GM10847 (cell line): Measurements from ENCODE around the gene SYNE1.

Experiments
- POLR2A ChIP-seq: IDR thresholded peaks from 2 replicates; pipeline ENCODE4 v1.6.1; 2011; ENCODE audit not compliant: insufficient read length; ENCODE audit errors: extremely low read depth

Gene SYNE1

GRCh38 chr6:152166897-152167296, 470.3 kb downstream of the SYNE1 start:
- no peak for TF ChIP-seq POLR2A

- no peak for TF ChIP-seq POLR2A
These were observed 470.7 kb downstream of the SYNE1 start for GRCh38 chr6:152166497-152166896.

- no peak for TF ChIP-seq POLR2A
These were observed 472.2 kb downstream of the SYNE1 start for GRCh38 chr6:152164957-152165356.

DNA sequence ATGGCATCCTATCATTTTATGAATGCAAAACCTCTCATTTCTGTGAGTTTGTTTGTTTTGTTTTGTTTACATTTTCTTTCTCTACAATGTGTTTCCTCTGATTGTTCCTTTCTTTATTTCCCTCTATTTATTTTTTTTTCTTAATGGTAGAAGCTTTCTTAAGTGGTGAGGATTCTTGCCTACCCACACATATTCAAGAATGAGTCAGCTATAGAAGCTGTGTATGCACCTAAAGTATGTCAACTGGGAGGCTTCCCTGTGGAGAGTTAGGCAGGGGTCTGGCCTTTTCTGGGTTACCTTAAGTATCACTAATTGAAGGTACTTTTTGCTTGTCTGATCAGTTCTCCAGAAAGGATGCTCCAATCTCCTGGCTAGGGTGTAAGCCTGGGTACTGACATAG, 475.7 kb downstream of the SYNE1 start:
- no peak for TF ChIP-seq POLR2A

DNA sequence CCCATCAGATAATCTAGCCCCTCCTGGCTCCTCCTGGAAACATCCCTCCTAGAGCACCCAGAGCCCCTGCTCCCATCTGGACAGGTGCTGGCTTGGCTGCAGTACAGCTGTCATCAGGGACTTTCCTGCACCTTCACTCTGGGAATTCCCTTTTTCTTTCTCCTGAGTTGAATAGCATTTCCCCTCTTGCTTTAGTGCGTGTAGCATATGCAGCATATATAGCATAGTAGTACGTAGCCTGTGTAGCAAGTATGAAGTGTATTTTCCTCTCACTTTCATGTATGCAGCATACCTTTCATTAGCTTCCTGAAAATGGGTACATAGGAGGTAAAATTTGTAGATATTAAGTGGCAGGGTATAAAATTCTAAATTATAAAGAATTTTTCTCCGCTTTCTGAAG, 476.8 kb downstream of the SYNE1 start:
- TF ChIP-seq POLR2A = no peak

- TF ChIP-seq POLR2A = no peak
These were observed 481.4 kb downstream of the SYNE1 start for GRCh38 chr6:152155792-152156191.

DNA sequence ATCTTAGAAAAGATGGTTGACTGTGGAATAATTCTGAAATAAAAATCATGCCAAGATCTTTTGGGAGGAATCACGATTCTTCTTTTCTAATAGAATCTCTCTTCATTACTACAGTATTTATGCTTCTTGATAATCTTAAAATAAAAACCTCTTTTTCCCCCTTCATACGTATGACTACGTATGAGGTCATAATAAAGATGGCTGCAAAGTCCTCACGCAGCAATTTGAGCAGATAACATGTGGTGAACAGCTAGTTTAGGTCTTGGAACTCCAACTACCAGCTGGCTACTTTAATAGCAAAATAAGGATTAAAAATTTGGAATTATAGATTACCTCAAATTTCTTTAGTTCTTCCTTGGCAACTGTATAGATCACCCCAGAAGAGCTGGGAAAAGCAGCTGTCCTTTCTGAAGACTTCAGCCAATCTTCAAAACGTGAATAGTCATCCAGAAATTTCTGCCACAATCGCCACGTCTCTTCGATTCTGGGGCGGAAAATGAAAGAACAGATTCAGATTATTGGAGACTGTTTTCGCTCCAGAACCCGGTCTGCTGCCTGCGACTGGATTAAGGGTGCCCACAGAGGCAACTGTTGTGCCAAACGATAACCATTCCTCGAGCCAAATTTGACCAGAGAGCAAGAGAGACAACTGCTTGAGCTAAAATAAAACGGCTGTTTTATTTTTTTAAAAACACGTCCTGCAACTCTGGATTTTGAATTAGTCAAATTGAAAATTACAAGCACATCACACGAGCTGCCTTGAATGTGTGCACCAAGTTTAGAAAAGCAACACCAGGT, 482.4 kb downstream of the SYNE1 start:
- no peak for TF ChIP-seq POLR2A

- no peak for TF ChIP-seq POLR2A
These were observed 485.2 kb downstream of the SYNE1 start for GRCh38 chr6:152151920-152152319.

GRCh38 chr6:152150196-152150595, 487.0 kb downstream of the SYNE1 start:
- no peak for TF ChIP-seq POLR2A

DNA sequence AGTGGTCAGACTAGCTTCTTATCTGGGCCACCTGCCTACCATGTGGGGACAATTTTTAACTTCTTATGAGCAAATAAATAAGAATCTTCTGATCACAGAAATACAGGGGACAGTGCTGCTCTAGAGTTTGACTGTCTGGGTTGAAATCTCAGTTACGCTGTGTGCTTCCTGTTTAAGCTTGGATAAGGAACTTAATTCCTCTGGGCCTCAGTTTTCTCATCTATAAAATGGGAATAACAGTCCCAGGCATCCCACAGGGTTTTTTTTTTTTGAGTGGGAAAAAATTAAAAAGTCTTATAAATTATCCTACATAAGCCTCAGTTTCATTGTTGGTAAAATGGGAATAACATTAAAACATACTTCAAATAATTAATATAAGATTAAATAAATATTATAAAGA, 488.8 kb downstream of the SYNE1 start:
- no peak for TF ChIP-seq POLR2A

- TF ChIP-seq POLR2A = no peak
These were observed 489.9 kb downstream of the SYNE1 start for GRCh38 chr6:152147269-152147668.

DNA sequence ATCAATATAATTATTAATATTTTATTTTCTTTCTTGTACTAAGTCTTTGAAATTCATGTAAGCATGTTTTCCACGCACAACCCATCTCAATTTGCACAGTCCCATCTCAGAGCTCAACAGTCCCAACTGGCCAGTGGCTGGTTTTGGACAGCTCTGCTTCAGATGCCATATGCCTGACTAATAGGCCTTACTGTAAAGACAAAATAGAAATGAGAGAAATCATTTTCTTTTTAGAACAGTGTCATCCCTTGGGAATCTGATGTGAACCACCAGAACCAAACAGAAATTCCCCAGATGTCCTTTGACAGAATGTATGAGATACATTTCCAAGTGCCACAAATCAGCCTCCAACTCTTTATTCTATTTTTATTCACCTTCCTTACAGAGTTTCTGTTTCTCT, 490.8 kb downstream of the SYNE1 start:
- no peak for TF ChIP-seq POLR2A

DNA sequence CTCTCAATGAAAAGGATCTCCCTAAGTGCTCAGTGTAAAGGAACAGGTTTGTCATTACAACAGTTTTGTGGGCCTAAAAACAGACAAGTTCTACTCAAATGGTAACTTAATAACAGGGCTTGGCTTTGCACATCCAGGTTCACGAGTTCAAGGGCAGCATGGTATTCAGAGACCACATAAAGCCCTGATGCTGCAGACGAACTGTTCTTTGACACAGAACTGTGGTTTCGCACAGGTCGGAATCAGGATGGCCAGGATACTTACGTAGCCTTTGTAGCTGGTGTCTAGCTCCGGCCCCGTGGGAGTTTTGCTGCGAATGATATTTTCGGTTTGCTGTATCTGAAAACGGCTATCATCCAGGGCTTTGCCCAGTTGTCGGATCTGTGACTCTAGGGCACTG, 493.8 kb downstream of the SYNE1 start:
- no peak for TF ChIP-seq POLR2A

- no peak for TF ChIP-seq POLR2A
These were observed 495.1 kb downstream of the SYNE1 start for GRCh38 chr6:152142105-152142504.

- TF ChIP-seq POLR2A = no peak
These were observed 500.7 kb downstream of the SYNE1 start for GRCh38 chr6:152136449-152136825.

DNA sequence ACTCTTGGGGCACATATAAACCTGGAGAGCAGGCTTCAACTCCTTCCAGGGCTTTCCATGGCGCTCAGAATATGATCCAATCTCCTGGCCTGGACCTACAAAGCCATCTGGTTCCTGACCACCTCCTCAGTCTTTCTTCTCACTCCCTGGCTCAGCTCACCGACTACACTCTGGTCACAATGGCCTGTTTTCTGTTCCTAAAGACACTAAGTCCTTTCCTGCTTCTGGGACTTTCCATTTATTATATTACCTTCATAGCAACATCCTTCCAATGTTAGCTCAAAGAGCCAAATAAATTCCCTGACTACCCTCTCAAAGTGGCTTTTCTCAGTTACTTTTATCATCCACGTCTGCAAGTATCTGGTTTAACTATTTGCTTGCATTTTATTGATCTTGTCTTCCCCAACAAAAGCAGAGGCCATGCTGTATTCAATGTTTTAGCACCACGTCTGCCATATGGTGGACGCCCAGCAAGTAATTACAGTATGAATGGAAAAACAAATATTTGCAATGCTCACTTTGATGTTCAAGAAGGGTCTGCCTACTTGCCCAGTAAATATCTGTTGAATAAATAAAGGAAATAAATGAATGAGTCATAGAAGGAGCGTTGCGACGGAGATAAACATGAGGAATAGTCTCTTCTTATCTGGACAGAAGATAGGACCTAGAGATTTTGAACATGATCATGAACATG, 501.3 kb downstream of the SYNE1 start:
- TF ChIP-seq POLR2A = no peak

- TF ChIP-seq POLR2A = no peak
These were observed 506.7 kb downstream of the SYNE1 start for GRCh38 chr6:152130441-152130840.
